ENCODE measurements around the gene PPP2R1A.

PPP2R1A gene

GRCh38 chr19:52189735-52190486 lies at the start of gene PPP2R1A:
PPP2R1A (plus strand) TSS chr19:52190052; CDS start chr19:52190097, 45 bp downstream.
- peak; percentile 100 for DNase-seq

DNA sequence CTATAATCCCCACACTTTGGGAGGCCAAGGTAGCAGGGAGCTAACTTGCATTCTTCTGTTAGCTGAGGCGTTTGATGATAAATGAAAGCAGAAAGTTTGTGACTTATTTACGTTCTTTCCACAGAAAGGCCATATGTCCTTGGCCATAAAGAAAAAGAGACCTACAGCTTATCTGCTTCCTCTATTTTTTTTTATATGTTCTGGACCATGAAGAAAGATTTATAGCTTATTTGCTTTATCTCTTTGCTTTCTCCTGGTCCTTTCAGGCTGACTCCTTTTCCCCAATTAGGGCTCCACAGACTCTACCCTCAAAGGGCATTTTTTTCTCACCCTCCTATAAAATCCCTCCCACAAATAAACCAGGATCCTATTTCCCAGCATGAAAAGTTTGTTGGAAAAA lies 48.6 kb upstream of the PPP2R1A start:
- DNase-seq, result no peak

- no peak for DNase-seq
Measured at GRCh38 chr19:52142001-52142595, 47.8 kb upstream of the PPP2R1A start.

- no peak for DNase-seq
Measured at GRCh38 chr19:52148256-52148655, 41.6 kb upstream of the PPP2R1A start.

GRCh38 chr19:52155596-52156359 lies 34.1 kb upstream of the PPP2R1A start:
- DNase-seq, result no peak

DNA sequence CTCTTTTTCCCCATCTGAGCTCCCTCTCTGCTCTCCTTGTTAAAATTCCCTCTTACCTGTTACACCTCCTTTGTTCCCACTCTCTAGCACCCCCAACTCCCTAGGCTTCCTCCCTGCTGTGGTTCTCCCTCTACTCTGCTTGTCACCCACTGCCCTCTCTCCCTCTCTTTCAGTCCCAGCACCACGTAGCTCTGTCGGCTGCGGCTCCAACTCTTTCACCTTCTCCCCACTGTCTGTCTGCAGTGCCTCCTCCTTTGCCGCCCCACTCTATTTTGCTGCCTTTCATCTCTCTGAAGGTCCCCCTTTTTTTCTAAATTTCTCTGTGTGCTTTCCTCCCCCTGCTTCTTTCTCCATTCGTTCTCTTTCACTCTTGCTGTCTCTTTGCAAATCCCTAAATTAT lies 19.5 kb upstream of the PPP2R1A start:
- peak in 1 of 3 experiments; percentile 21 for DNase-seq

GRCh38 chr19:52170863-52171320 lies 19.0 kb upstream of the PPP2R1A start:
- DNase-seq, result no peak

- DNase-seq, result peak; percentile 75 to 88 (median 86)
Measured at GRCh38 chr19:52171321-52172169, 18.3 kb upstream of the PPP2R1A start, which contains the start of gene ZNF836. ZNF836 (minus strand) TSS chr19:52171621; CDS start chr19:52168072, 3,549 bp downstream.

GRCh38 chr19:52172347-52172746 lies 17.5 kb upstream of the PPP2R1A start:
- no peak for DNase-seq

GRCh38 chr19:52176574-52176973 lies 13.3 kb upstream of the PPP2R1A start:
- DNase-seq, result no peak

DNA sequence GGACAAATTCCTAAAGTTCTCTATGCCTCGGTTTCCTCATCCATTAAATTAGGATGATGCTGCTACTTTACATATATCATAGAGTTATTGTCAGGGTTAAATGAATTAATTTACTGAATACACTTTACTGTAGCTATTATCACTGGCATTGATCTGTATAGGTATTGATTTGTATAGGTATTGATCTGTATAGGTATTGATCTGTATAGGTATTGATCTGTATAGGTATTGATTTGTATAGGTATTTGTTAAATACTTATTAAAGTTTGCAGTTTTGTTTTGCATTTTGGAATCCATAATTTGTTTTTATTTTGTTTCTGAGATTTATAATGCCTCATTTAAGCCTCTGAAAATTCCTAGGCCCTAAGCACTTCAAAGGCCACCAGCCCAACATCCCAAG lies 2.4 kb upstream of the PPP2R1A start:
- DNase-seq, result no peak

- DNase-seq, result peak in 2 of 3 experiments; percentile 41 to 75
Measured at GRCh38 chr19:52188822-52189734, 774 bp upstream of the PPP2R1A start.

GRCh38 chr19:52190487-52191293 lies 838 bp downstream of the PPP2R1A start:
- DNase-seq, result peak; percentile 29 to 61 (median 31)

DNA sequence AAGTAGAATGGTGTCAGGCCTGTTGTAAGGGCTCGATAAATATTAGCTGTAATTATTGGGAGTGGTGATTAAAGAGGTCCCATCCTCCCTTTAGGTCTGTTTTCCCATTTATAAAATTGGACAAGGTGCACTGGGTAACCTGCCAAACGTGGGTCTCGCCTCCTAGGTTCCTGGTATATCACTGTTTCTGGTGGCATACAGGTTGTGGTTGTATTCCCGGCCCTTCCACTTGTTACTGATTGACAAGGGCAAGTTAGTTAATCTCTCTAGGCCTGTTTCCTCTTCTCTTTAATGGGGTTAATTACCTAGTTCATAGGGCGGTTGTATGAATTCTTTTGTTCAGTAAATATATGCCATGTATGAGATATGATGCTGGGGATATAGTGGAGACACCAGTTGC lies 1.5 kb downstream of the PPP2R1A start:
- DNase-seq, result no peak

- DNase-seq, result no peak
Measured at GRCh38 chr19:52191951-52192350, 2.1 kb downstream of the PPP2R1A start.

GRCh38 chr19:52196256-52196967 lies 6.6 kb downstream of the PPP2R1A start:
- no peak for DNase-seq

GRCh38 chr19:52197964-52198363 lies 8.1 kb downstream of the PPP2R1A start:
- no peak for DNase-seq

GRCh38 chr19:52198678-52199077 lies 8.8 kb downstream of the PPP2R1A start:
- peak in 2 of 3 experiments; percentile 4 to 64 for DNase-seq

DNA sequence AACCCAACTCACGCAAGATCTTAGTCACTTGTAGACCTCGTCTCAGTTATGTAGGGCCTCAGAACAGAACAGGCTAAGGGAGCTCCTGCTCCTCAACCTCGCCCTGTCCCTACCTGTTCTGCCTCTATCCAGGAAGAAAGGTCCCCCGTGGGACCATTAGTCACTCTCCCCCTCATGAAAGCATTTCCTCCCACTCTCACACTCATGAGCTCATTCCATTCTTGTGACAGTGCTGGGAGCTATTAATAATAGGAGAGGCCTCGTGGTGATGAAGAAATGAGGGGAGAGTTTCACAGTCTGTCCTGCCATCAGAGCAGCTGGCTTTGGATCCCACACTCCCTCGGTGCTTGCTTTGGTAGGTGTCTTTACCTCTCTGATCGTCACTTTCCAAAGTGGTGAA lies 10.2 kb downstream of the PPP2R1A start:
- no peak for DNase-seq
